ENCODE results near the gene PPAN. TPM values are rescaled to one million over a fixed set of nuclear protein-coding genes. Genes with fewer than 3 reads are reported as not detected.

PPAN gene
- total RNA-seq, 1 experiment from 2014 or later, result 101 TPM

DNA sequence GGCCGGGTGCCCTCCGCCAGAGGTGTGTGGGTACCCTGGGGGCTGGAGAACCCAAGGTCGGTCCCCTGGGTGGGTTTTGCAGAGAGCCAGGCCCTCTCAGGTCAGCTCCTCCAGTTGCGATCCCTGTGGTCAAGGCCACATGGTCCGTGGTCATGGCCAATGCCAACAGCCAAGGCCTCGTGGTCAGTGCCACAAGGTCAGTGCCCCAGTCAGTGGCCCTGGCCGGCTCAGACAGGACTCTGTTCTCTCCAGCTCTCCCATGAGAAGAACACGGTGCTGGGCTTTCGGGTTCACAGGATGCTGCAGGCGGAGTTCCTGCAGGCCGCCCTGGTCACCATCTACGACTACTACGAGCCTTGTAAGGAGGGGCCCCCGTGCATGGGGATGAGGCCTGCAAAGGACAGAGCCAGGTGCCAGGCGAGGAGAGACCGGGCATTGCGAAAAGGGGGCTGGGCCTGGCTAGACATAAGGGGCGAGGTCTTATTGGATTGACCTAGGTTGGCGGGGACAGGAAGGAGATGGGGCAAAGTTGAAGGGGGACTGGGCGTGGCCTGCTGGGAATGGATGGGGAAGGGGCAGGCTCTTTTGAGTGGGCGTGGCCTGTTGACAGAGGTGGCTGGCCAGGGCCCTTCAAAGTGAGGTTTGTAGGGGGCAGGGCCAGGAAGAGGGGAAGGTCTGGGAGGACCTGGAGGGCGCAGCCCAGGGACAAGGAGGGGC is 35.3 kb upstream of the PPAN start:
- CTCF ChIA-PET, result no interaction called here
- no peak overlapping the region for H2AFZ ChIP-seq (ENCODE audit: low read depth, low read length, poor library complexity, severe bottlenecking)
- DNase-seq (ENCODE audit: low read depth, low spot score) (no peak), ATAC-seq (no peak)
- no peaks in the 10 kb centered on the region for H4K20me1 ChIP-seq (ENCODE audit: insufficient read depth)
- no peak overlapping the region for H3K9ac ChIP-seq (ENCODE audit: low read length)
- intact Hi-C loops (cut with micrococcal nuclease), result no loop called here
- no peaks in the 10 kb centered on the region for H3K9me2 ChIP-seq (ENCODE audit: insufficient read depth)
- no peaks in the 10 kb centered on the region for H3K36me3 ChIP-seq (ENCODE audit: control insufficient read depth in 1 of 2, insufficient read depth in 2 of 2, low read length in 2 of 2)
- H3K4me2 ChIP-seq (ENCODE audit: low read length), result no peak overlapping the region
- no TSS peak for BruUV-seq (replicated peaks)
- no peaks in the 10 kb centered on the region for H3K9me3 ChIP-seq (ENCODE audit: control insufficient read depth in 1 of 2, insufficient read depth in 1 of 2, low read depth in 1 of 2, low read length in 2 of 2)
- H3K27ac ChIP-seq (ENCODE audit: low read depth, low read length), result no peak overlapping the region
- peaks cover 0 to 6% of the 10 kb centered on the region in 2 experiments; a peak in 1 of 4 replicates for H3K4me1 ChIP-seq (ENCODE audit: control insufficient read depth in 1 of 2, insufficient read depth in 2 of 2, low read length in 2 of 2)
- no peak overlapping the region for H3K4me3 ChIP-seq (replicated peaks in 1 of 2; ENCODE audit: low read depth in 1 of 2, low read length in 2 of 2)
- RAD21 ChIA-PET (ENCODE audit: low non-redundant PET in 1 of 2, low total read pairs in 2 of 2, uncharacterized antibody in 2 of 2, unreplicated experiment in 2 of 2), result no interaction called here
- peaks cover 6% of the 10 kb centered on the region; the same call in 1 of the 2 replicates for H3K27me3 ChIP-seq (ENCODE audit: insufficient read depth, low read length)
- no peak for TF ChIP-seq ZNF274 (IDR thresholded peaks at IDR 0.05; ENCODE audit: low read depth, low read length)
- TF ChIP-seq YY1 (IDR thresholded peaks at IDR 0.05; ENCODE audit: extremely low read depth, insufficient replicate concordance, low read depth, low read length), result no peak
- no peak for TF ChIP-seq EGR1 (IDR thresholded peaks at IDR 0.05; ENCODE audit: low read depth)
- TF ChIP-seq, protein P1, sequence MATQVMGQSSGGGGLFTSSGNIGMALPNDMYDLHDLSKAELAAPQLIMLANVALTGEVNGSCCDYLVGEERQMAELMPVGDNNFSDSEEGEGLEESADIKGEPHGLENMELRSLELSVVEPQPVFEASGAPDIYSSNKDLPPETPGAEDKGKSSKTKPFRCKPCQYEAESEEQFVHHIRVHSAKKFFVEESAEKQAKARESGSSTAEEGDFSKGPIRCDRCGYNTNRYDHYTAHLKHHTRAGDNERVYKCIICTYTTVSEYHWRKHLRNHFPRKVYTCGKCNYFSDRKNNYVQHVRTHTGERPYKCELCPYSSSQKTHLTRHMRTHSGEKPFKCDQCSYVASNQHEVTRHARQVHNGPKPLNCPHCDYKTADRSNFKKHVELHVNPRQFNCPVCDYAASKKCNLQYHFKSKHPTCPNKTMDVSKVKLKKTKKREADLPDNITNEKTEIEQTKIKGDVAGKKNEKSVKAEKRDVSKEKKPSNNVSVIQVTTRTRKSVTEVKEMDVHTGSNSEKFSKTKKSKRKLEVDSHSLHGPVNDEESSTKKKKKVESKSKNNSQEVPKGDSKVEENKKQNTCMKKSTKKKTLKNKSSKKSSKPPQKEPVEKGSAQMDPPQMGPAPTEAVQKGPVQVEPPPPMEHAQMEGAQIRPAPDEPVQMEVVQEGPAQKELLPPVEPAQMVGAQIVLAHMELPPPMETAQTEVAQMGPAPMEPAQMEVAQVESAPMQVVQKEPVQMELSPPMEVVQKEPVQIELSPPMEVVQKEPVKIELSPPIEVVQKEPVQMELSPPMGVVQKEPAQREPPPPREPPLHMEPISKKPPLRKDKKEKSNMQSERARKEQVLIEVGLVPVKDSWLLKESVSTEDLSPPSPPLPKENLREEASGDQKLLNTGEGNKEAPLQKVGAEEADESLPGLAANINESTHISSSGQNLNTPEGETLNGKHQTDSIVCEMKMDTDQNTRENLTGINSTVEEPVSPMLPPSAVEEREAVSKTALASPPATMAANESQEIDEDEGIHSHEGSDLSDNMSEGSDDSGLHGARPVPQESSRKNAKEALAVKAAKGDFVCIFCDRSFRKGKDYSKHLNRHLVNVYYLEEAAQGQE (IDR thresholded peaks at IDR 0.05; ENCODE audit: low read depth), result no peak
- no peak for TF ChIP-seq ELF1 (IDR thresholded peaks at IDR 0.05; ENCODE audit: borderline replicate concordance, low read depth)
- no peaks in the 10 kb centered on the region for H3K79me2 ChIP-seq (ENCODE audit: insufficient read depth, low read length)
- POLR2A ChIA-PET, result no interaction called here
